ENCODE measurements around the gene RBBP8NL.

The RBBP8NL gene

GRCh38 chr20:62360854-62361798, 66.2 kb downstream of the RBBP8NL start:
- in situ Hi-C loops (cut with HindIII; ENCODE audit: low pct_ligation_motif_present, low pct_unique_long_range_greater_than_20kb, low sequenced_read_pairs), result no loop called here

More at GRCh38 chr20:62360854-62361798, 66.2 kb downstream of the RBBP8NL start:
- DNase-seq, result no peak

Measured in ACHN (cell line).